BJ (cell line): ENCODE measurements around the gene PINLYP. TPM values are rescaled to one million over a fixed set of nuclear protein-coding genes. Genes with fewer than 3 reads are reported as not detected.
"Not testable (repeated sequence)": the region's sequence is repeated elsewhere in the genome, so short reads cannot be mapped to it uniquely, and the experiment has no call there.

Experiments
- CTCF ChIA-PET: fragments of 350-600 bp; formaldehyde crosslinking; extraction: SDS; loops from one replicate; lab custom pipeline; 2021; ENCODE audit warnings: antibody characterized with exemption, inconsistent platforms; lab: Yijun Ruan, JAX
- POLR2A ChIA-PET: fragments of 300-600 bp; sonication (Branson Sonifier 250); formaldehyde crosslinking; extraction: SDS; loops from one replicate; lab custom pipeline; 2021; ENCODE audit warnings: antibody characterized with exemption; lab: Charles Lee
- DNase-seq: peaks from one replicate; pipeline ENCODE4 v3.0.0-alpha.2; 2011; ENCODE audit warnings: low read depth
- H3K27me3 ChIP-seq: 2 replicates; pipeline ENCODE4 v1.6.0; 2011; ENCODE audit warnings: low read length; ENCODE audit not compliant: control insufficient read depth, insufficient read depth
- H3K36me3 ChIP-seq: 2 replicates; pipeline ENCODE4 v1.5.1; 2011; ENCODE audit warnings: low read length; ENCODE audit not compliant: control insufficient read depth, insufficient read depth
- H3K4me3 ChIP-seq: 2 replicates; pipeline ENCODE4 v1.5.1; 2011; ENCODE audit warnings: low read depth, mild to moderate bottlenecking, control low read depth, low read length
- polyA plus RNA-seq: library from polyadenylated mRNA; depleted of rRNA; stranded (reverse); fragments of >200 nt; gene quantifications from 2 replicates; pipeline ENCODE4 v1.2.3, GENCODE V29; 2011
- TF ChIP-seq, protein P1 (sequence below): IDR thresholded peaks from 2 replicates; pipeline ENCODE4 v1.5.1; 2011; ENCODE audit warnings: low read depth, mild to moderate bottlenecking, control low read depth, inconsistent platforms, low read length, moderate library complexity; ENCODE audit not compliant: insufficient read depth

Gene PINLYP
- polyA plus RNA-seq, 1 experiment, result 2.2 TPM

DNA sequence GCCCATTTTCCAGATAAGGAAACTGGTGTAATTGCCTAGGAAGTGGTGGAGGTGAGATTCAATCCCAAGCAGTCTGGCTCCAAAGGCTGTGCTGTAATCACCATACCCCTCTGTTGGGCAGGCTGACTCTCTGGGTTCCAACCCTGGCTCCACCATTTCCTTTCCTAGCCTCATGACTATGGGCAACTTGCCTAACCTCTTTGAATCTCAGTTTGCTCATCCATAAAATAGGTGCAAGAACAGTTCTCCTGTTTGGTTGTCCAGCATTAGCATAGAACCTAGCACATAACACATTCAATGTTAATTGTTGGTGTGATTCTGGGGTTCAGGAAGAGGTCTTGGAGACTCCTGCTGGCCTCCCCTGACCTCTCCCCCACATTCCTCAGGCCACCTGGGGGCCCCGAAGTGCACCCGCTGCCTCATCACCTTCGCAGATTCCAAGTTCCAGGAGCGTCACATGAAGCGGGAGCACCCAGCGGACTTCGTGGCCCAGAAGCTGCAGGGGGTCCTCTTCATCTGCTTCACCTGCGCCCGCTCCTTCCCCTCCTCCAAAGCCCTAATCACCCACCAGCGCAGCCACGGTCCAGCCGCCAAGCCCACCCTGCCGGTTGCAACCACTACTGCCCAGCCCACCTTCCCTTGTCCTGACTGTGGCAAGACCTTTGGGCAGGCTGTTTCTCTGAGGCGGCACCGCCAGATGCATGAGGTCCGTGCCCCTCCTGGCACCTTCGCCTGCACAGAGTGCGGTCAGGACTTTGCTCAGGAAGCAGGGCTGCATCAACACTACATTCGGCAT, 23.0 kb downstream of the PINLYP start:
- POLR2A ChIA-PET, result no interaction called here
- Histone ChIP-seq H3K36me3 (peaks cover 7% of the 10 kb centered on the region), H3K27me3 (no peaks in the 10 kb centered on the region), H3K4me3 (no peak overlapping the region)
- DNase-seq, result no peak
- TF ChIP-seq, protein P1, sequence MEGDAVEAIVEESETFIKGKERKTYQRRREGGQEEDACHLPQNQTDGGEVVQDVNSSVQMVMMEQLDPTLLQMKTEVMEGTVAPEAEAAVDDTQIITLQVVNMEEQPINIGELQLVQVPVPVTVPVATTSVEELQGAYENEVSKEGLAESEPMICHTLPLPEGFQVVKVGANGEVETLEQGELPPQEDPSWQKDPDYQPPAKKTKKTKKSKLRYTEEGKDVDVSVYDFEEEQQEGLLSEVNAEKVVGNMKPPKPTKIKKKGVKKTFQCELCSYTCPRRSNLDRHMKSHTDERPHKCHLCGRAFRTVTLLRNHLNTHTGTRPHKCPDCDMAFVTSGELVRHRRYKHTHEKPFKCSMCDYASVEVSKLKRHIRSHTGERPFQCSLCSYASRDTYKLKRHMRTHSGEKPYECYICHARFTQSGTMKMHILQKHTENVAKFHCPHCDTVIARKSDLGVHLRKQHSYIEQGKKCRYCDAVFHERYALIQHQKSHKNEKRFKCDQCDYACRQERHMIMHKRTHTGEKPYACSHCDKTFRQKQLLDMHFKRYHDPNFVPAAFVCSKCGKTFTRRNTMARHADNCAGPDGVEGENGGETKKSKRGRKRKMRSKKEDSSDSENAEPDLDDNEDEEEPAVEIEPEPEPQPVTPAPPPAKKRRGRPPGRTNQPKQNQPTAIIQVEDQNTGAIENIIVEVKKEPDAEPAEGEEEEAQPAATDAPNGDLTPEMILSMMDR, result no peak
- CTCF ChIA-PET, result no interaction called here

DNA sequence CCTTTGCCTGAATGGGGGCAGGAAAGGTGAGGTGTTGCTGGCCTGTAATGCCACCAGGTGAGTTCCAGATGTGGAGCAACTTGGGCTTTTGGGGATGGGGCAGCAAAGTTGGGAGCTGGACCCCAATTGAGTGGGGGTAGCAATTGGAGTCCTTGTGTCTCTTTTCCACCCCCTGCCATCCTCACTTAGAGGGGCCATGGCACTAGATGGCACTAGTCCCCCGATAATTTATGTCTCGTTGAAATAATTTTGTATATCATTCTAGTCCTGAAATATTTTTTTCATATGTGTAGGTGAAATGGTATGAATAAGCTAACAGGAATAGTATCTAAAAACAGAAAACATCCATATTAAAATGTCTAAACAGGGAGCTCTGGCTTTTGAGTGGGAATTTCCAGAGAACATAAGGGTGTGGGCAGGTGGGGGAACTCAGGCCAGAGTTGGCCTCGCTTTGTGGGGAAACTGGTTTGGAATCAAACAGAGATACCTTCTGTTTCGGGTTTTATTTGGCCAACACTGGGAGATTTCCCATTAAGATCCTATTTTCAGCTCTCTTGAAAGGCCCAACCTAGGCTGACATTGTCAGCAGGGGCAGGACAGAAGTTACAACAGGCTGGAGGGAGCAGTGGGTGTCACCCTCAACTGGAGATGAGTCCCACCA, 24.2 kb downstream of the PINLYP start:
- TF ChIP-seq, protein P1, result no peak
- Histone ChIP-seq H3K4me3 (no peak overlapping the region), H3K36me3 (peaks cover 7% of the 10 kb centered on the region), H3K27me3 (no peaks in the 10 kb centered on the region)
- ChIA-PET CTCF (interaction anchor here (1.2 kb wide), 1 partner anchor 53 kb away, joined by 3 read pairs; no protein-coding TSS in a partner anchor), POLR2A (no interaction called here)
- no peak for DNase-seq

DNA sequence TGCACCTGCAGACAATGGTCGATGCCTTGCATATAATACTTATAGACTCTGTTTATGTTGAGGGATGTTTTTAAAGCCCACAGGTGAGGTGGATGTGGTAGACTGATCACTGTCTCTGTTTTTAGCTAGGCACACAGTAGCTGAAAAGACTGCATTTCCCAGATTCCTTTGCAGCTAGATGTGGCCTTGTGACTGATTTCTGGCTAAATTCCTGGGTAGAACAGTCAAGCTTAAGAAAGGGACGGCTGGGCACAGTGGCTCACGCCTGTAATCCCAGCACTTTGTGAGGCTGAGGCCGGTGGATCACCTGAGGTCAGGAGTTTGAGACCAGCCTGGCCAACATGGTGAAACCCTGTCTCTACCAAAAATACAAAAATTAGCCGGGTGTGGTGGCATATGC, 24.7 kb downstream of the PINLYP start:
- DNase-seq, H3K4me3 ChIP-seq, H3K36me3 ChIP-seq, POLR2A ChIA-PET, H3K27me3 ChIP-seq: not testable (repeated sequence)
- CTCF ChIA-PET, result interaction anchor here (1.2 kb wide), 1 partner anchor 53 kb away, joined by 3 read pairs; no protein-coding TSS in a partner anchor

DNA sequence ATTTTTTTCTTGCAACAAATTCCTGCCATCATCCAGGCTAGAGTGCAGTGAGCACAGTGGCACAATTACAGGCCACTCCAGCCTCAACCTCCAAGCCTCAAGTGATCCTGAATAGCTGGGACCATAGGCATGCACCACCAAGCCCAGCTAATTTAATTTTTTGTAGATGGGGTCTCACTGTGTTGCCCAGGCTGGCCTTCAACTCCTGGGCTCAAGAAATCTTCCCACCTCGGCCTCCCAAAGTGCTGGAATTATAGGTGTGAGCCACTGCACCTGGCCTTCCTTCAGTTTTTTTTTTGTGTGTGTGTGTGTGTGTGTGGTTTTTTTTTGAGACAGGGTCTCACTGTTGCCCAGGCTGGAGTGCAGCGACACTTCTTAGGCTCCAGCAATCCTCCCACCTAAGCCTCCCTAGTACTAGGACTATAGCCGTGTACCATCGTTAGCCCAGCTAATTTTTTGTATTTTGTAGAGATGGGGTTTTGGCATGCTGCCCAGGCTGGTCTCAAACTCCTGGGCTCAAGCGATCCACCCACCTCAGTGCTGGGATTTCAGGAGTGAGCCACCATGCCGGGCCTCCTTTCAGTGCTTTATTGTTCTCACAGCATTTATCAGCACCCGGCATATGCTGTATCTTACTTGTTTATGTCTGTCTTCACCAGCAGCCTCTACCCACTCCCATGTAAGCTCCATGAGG, 30.4 kb downstream of the PINLYP start:
- no peak for DNase-seq
- ChIA-PET POLR2A (interaction anchor here (0.7 kb wide), 1 partner anchor 8 kb away, joined by 11 read pairs; no protein-coding TSS in a partner anchor), CTCF (interaction anchor here (0.9 to 2.1 kb wide), 3 partner anchors 10 to 159 kb away, joined by 3 to 5 read pairs (median 3); no protein-coding TSS in a partner anchor)
- peaks cover 4% of the 10 kb centered on the region for H3K36me3 ChIP-seq
- TF ChIP-seq, protein P1, result no peak
- H3K27me3 ChIP-seq, result no peaks in the 10 kb centered on the region
- H3K4me3 ChIP-seq, result no peak overlapping the region

DNA sequence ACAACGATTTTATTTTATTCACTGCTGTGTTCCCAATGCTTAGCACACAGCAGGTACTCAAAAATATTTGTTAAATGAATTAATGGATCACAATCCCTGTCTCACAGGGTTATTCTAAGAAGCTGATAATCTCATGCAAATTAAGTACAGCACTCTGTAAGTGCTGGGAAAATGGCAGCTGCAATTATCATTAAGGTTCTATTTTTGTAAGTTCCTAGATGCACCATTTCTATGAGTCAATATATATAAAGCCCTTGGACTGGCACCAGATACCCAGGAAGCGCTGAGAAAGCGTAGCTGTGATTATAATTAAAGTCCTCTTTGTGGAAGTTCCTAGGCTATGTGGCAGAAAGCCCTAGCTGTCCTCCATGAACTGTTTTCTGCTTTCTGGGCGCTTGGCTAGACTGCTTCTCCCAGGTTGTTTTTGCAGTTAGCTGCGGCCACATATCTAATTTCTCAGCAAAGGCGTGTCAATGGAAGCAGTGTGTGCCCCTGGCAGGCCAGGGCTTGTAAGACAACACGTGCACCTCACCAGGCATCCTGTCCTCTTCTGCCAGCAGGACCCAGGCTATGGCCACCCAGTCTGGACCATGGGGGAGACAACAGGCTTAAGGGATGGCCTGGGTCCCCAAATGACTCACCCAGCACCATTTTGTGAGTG, 31.1 kb downstream of the PINLYP start:
- ChIA-PET POLR2A (no interaction called here), CTCF (interaction anchor here (0.9 to 2.1 kb wide), 3 partner anchors 9 to 159 kb away, joined by 3 to 5 read pairs (median 3); no protein-coding TSS in a partner anchor)
- TF ChIP-seq, protein P1, result no peak
- Histone ChIP-seq H3K36me3 (peaks cover 4% of the 10 kb centered on the region), H3K4me3 (no peak overlapping the region), H3K27me3 (no peaks in the 10 kb centered on the region)
- DNase-seq, result no peak
